K562 (cell line): ENCODE results near the gene CLEC3B. TPM values are rescaled to one million over a fixed set of nuclear protein-coding genes. Genes with fewer than 3 reads are reported as not detected.
A peak's percentile ranks its signal among the peaks of the same experiment; 100 is the strongest.

Source experiments
- CC2D1A ChIP-seq: fragments of 450-650 bp; IDR thresholded peaks from 2 replicates; pipeline ENCODE4 v1.6.1; 2017; ENCODE audit warnings: mild to moderate bottlenecking
- HLTF ChIP-seq: fragments of 450-650 bp; IDR thresholded peaks from 2 replicates; pipeline ENCODE4 v1.6.1; 2016
- PHB ChIP-seq: fragments of 250-450 bp; sonication (Bioruptor Pico); IDR thresholded peaks from 2 replicates; pipeline ENCODE4 v1.5.0; 2021
- RFX5 ChIP-seq: IDR thresholded peaks from 2 replicates; pipeline ENCODE4 v1.6.1; 2011; ENCODE audit warnings: low read depth, mild to moderate bottlenecking, improper control_type of control experiment, low read length
- SMAD2 ChIP-seq: fragments of 150-350 bp; IDR thresholded peaks from 2 replicates; pipeline ENCODE4 v1.6.1; 2014; ENCODE audit warnings: low read depth, mild to moderate bottlenecking, low read length
- TRIM24 ChIP-seq, 2 experiments: fragments of 450-650 bp; IDR thresholded peaks; 2 replicates each; pipeline ENCODE4 v1.6.1; 2016
- ZNF316 ChIP-seq: fragments of 450-650 bp; IDR thresholded peaks from 2 replicates; pipeline ENCODE4 v1.6.1; 2016
- ZNF584 ChIP-seq: fragments of 200-800 bp; sonication (Bioruptor generic); IDR thresholded peaks from 2 replicates; pipeline ENCODE4 v1.6.1; 2016; ENCODE audit warnings: low read depth, mild to moderate bottlenecking, missing genetic modification characterization, missing compliant biosample characterization
- ZNF668 ChIP-seq: fragments of 250-450 bp; sonication (Bioruptor Pico); IDR thresholded peaks from 2 replicates; pipeline ENCODE4 v1.8.0; 2022; ENCODE audit warnings: mild to moderate bottlenecking, inconsistent platforms
- polyA plus RNA-seq, 8 experiments: library from polyadenylated mRNA; depleted of rRNA in 4 of 8; stranded (reverse) in 5 of 8; unstranded in 3 of 8; fragments of >200 nt; fragmentation: Nextera tagmentation in 2 of 8; fragmentation: Illumina TruSeq in 1 of 8; extraction: Ambion mirVana in 2 of 8; extraction: Trizol in 1 of 8; gene quantifications; 2 replicates each; pipeline versions ENCODE4 v1.2.1 to v1.2.3, GENCODE V29; 2011 to 2014; ENCODE audit warnings: inconsistent platforms in 1 of 8, missing spikeins in 1 of 8
- total RNA-seq, 7 experiments: library from RNA; depleted of rRNA in 6 of 7; stranded (reverse); fragments of >200 nt in 6 of 7; fragmentation: Illumina TruSeq in 2 of 7; extraction: Trizol in 2 of 7; gene quantifications; 2 replicates each; pipeline versions ENCODE4 v1.2.1 to v1.2.3, GENCODE V29; 2011 to 2021; ENCODE audit warnings: low replicate concordance in 1 of 7
- TF ChIP-seq, protein P1 (sequence below): fragments of 450-650 bp; formaldehyde crosslinking; conservative IDR thresholded peaks from 2 replicates; pipeline ENCODE4 v1.4.0; 2022; ENCODE audit warnings: mild to moderate bottlenecking, missing genetic modification characterization
- TF ChIP-seq, protein P2 (sequence below): fragments of 450-650 bp; IDR thresholded peaks from 2 replicates; pipeline ENCODE4 v1.6.1; 2016; ENCODE audit warnings: antibody characterized with exemption
- TF ChIP-seq, protein P3 (sequence below): fragments of 250-450 bp; sonication (Bioruptor Pico); IDR thresholded peaks from 2 replicates; pipeline ENCODE4 v1.5.0; 2022; ENCODE audit warnings: mild to moderate bottlenecking
- TF ChIP-seq, protein P4 (sequence below), 2 experiments: IDR thresholded peaks in 1 of 2; conservative IDR thresholded peaks in 1 of 2; 2 replicates each; pipeline ENCODE4 v1.6.1; 2016; ENCODE audit warnings: low read depth in 2 of 2, mild to moderate bottlenecking in 1 of 2, missing compliant biosample characterization in 1 of 2, missing genetic modification characterization in 1 of 2, moderate library complexity in 1 of 2
- TF ChIP-seq, protein P5 (sequence below): fragments of 150-350 bp; conservative IDR thresholded peaks from 2 replicates; pipeline ENCODE4 v1.6.1; 2014; ENCODE audit warnings: low read length
- TF ChIP-seq, protein P6 (sequence below): fragments of 250-450 bp; sonication (Bioruptor Pico); IDR thresholded peaks from 2 replicates; pipeline ENCODE4 v1.5.0; 2021; ENCODE audit warnings: mild to moderate bottlenecking, borderline replicate concordance

CLEC3B gene
- total and polyA plus RNA-seq, 9 of the 15 experiments (the other 6 are each of a cell fraction or from before 2014, with no cell fraction given) = not detected

DNA sequence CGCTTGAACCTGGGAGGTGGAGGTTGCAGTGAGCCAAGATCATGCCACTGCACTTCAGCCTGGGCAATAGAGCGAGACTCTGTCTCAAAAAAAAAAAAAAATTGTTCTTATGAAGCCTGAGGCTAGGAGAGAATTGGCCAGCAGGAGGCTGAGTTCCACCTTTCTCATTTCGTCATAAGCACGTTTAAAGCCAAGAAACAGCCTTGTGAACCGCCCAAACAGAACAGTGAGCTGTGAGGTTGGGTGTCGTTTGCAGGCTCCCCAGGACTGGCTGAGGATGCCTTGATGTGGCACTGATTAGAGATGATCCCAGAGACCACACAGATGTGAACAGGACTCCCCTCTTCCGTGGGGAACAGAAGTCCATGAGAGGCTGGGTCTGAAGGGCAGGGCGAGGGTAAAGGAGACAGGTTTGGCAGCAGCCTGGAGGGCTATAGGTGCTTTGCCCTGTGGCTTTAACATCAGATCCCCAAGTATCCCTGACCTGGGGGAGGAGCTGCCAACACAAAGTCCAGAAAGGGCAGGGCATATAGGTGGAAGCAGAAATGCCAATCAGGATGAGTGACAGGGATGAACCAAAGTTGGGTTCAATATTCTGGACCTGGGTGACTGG is 52.9 kb downstream of the CLEC3B start (continued):
- TF ChIP-seq, protein P1, sequence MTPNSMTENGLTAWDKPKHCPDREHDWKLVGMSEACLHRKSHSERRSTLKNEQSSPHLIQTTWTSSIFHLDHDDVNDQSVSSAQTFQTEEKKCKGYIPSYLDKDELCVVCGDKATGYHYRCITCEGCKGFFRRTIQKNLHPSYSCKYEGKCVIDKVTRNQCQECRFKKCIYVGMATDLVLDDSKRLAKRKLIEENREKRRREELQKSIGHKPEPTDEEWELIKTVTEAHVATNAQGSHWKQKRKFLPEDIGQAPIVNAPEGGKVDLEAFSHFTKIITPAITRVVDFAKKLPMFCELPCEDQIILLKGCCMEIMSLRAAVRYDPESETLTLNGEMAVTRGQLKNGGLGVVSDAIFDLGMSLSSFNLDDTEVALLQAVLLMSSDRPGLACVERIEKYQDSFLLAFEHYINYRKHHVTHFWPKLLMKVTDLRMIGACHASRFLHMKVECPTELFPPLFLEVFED (CRISPR knock-in tag) = 0 out of 2 replicates have a peak, but pooled peaks have one; percentile 7
- TF ChIP-seq HLTF = no peak
- TF ChIP-seq, protein P2, sequence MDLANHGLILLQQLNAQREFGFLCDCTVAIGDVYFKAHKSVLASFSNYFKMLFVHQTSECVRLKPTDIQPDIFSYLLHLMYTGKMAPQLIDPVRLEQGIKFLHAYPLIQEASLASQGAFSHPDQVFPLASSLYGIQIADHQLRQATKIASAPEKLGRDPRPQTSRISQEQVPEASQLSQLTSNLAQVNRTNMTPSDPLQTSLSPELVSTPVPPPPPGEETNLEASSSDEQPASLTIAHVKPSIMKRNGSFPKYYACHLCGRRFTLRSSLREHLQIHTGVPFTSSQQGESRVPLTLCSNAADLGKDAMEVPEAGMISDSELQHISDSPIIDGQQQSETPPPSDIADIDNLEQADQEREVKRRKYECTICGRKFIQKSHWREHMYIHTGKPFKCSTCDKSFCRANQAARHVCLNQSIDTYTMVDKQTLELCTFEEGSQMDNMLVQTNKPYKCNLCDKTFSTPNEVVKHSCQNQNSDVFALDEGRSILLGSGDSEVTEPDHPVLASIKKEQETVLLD = no peak
- TF ChIP-seq, protein P3, sequence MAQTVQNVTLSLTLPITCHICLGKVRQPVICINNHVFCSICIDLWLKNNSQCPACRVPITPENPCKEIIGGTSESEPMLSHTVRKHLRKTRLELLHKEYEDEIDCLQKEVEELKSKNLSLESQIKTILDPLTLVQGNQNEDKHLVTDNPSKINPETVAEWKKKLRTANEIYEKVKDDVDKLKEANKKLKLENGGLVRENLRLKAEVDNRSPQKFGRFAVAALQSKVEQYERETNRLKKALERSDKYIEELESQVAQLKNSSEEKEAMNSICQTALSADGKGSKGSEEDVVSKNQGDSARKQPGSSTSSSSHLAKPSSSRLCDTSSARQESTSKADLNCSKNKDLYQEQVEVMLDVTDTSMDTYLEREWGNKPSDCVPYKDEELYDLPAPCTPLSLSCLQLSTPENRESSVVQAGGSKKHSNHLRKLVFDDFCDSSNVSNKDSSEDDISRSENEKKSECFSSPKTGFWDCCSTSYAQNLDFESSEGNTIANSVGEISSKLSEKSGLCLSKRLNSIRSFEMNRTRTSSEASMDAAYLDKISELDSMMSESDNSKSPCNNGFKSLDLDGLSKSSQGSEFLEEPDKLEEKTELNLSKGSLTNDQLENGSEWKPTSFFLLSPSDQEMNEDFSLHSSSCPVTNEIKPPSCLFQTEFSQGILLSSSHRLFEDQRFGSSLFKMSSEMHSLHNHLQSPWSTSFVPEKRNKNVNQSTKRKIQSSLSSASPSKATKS (CRISPR knock-in tag) = no peak
- no peak for TF ChIP-seq RFX5
- no peak for TF ChIP-seq ZNF584
- TF ChIP-seq, protein P4, sequence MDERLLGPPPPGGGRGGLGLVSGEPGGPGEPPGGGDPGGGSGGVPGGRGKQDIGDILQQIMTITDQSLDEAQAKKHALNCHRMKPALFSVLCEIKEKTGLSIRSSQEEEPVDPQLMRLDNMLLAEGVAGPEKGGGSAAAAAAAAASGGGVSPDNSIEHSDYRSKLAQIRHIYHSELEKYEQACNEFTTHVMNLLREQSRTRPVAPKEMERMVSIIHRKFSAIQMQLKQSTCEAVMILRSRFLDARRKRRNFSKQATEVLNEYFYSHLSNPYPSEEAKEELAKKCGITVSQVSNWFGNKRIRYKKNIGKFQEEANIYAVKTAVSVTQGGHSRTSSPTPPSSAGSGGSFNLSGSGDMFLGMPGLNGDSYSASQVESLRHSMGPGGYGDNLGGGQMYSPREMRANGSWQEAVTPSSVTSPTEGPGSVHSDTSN (CRISPR knock-in tag; IDR thresholded peaks at IDR 0.05; ENCODE audit: low read depth) = no peak; the same call in 1 of the 2 replicates
- TF ChIP-seq, protein P4 (tag; conservative IDR thresholded peaks at IDR 0.05; ENCODE audit: low read depth) = peak; percentile 82
- TF ChIP-seq, protein P5, sequence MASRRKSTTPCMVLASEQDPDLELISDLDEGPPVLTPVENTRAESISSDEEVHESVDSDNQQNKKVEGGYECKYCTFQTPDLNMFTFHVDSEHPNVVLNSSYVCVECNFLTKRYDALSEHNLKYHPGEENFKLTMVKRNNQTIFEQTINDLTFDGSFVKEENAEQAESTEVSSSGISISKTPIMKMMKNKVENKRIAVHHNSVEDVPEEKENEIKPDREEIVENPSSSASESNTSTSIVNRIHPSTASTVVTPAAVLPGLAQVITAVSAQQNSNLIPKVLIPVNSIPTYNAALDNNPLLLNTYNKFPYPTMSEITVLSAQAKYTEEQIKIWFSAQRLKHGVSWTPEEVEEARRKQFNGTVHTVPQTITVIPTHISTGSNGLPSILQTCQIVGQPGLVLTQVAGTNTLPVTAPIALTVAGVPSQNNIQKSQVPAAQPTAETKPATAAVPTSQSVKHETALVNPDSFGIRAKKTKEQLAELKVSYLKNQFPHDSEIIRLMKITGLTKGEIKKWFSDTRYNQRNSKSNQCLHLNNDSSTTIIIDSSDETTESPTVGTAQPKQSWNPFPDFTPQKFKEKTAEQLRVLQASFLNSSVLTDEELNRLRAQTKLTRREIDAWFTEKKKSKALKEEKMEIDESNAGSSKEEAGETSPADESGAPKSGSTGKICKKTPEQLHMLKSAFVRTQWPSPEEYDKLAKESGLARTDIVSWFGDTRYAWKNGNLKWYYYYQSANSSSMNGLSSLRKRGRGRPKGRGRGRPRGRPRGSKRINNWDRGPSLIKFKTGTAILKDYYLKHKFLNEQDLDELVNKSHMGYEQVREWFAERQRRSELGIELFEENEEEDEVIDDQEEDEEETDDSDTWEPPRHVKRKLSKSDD = no peak
- TF ChIP-seq SMAD2 = no peak
- no peak for TF ChIP-seq PHB (CRISPR knock-in tag)
- TF ChIP-seq CC2D1A = 0 out of 2 replicates have a peak, but pooled peaks have one; percentile 10
- TF ChIP-seq ZNF316 = no peak
- no peak for TF ChIP-seq TRIM24 (IDR thresholded peaks at IDR 0.05)
- no peak for TF ChIP-seq ZNF668 (CRISPR knock-in tag)
- TF ChIP-seq, protein P6, sequence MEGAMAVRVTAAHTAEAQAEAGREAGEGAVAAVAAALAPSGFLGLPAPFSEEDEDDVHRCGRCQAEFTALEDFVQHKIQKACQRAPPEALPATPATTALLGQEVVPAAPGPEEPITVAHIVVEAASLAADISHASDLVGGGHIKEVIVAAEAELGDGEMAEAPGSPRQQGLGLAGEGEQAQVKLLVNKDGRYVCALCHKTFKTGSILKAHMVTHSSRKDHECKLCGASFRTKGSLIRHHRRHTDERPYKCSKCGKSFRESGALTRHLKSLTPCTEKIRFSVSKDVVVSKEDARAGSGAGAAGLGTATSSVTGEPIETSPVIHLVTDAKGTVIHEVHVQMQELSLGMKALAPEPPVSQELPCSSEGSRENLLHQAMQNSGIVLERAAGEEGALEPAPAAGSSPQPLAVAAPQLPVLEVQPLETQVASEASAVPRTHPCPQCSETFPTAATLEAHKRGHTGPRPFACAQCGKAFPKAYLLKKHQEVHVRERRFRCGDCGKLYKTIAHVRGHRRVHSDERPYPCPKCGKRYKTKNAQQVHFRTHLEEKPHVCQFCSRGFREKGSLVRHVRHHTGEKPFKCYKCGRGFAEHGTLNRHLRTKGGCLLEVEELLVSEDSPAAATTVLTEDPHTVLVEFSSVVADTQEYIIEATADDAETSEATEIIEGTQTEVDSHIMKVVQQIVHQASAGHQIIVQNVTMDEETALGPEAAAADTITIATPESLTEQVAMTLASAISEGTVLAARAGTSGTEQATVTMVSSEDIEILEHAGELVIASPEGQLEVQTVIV (CRISPR knock-in tag) = no peak
